Activated gamma-delta T cell treated with anti-CD3 and anti-CD28 coated beads, Interleukin-2, amount 50 U/mL, for 16 hours (primary cell): ENCODE data around the gene SAMD11.

ENCODE experiments used
- DNase-seq: peaks from one replicate; pipeline ENCODE4 v3.0.0-alpha.2; 2020; ENCODE audit warnings: low read depth

Gene SAMD11

GRCh38 chr1:918353-918752, 5.4 kb upstream of the SAMD11 start:
- DNase-seq: no peak

- DNase-seq: no peak
Measured at GRCh38 chr1:918843-919242, 4.9 kb upstream of the SAMD11 start.

DNA sequence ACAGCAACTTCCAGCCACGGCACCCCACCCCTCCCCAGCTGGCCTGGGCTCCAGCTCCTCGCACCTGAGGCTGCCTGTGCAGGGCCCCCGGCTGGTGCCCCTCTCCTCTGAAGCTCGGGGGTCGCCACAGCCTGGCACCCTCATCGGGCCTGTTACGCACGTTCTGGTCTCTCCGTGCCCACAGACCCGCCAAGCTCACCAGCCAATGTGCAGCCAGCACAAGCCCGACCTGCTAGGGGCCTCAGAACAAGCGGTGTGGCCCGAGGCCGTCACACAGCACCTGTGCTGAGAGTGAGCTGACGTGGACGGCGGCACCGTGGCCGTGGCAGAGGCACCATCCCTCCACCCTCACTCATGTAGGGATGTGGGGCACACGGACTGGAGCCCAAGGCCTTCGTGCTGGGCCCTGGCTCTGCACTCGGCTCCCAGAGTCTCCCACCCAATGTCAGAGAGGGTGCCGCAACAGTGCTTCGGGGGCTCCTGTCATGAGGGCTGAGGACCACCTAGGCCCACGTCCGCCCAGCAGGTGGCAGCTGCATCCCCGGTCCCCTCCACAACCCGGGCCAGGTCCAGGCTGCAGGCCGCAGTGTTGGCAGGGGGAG, 4.4 kb upstream of the SAMD11 start:
- DNase-seq: no peak

- no peak for DNase-seq
Measured at GRCh38 chr1:920010-920409, 3.7 kb upstream of the SAMD11 start.

DNA sequence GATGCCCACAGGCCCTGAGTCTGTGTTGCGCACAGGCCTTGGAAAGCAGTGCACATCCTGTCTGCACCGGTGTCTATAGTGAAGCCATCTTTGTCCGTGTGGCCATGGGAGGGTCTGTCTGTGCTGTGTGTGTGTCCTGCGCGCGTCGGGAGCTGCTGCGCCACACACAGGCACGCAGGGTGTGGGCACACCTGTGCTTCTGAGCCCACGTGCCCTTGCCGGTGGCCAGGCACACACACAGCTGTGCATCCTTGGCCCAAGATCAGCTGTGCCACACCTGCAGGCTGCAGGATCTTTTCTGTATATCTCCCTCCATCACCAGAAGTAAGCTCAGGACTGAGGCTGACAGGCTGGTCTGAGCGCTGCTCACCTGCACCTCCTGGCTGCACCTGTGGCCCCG, 3.2 kb upstream of the SAMD11 start:
- DNase-seq: no peak

- no peak for DNase-seq
Measured at GRCh38 chr1:921011-921837, 2.5 kb upstream of the SAMD11 start.

- no peak for DNase-seq
Measured at GRCh38 chr1:923991-924655, 400 bp downstream of the SAMD11 start.

GRCh38 chr1:924656-925560, 1.2 kb downstream of the SAMD11 start:
- no peak for DNase-seq

- no peak for DNase-seq
Measured at GRCh38 chr1:925561-926421, 2.1 kb downstream of the SAMD11 start.

DNA sequence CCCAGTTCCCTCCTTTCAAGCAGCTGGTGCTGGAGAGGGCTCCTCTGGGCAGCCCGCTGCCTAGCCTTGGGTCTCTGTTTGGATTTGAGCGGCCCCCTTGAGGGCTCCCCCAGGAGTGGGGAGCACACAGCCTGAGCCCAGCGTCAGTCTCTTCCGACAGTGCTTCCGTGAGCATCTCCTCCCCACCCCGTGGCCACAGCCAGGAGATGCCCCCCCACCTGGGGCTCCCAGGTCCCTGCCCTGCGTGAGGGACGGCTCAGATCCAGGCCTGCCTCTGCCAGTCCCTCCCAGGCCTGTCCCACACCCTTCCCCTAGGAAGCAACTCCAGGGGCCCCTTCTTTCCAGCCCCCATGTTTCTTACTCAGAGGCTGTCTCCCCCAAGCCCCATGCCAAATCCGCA, 3.5 kb downstream of the SAMD11 start:
- DNase-seq: no peak

DNA sequence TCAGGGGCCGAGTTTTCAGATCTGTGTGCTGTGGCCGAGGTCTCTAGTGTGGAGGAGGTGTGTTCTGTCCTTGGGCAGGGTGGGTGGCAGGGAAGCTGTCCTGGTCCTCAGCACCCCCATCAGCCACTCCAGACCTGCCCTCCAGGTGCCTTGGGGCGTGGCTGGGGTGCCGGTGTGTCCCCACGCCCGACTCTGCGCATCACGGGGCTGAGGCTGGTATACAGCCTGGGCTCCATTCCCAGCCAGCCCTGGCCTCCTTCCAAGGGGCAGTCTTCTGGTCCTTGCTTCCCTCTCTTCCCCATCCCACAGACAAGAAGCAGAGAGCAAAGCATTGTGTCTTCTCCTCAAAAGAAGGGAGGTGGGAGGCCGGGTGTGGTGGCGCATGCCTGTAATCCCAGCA, 4.0 kb downstream of the SAMD11 start:
- no peak for DNase-seq

DNA sequence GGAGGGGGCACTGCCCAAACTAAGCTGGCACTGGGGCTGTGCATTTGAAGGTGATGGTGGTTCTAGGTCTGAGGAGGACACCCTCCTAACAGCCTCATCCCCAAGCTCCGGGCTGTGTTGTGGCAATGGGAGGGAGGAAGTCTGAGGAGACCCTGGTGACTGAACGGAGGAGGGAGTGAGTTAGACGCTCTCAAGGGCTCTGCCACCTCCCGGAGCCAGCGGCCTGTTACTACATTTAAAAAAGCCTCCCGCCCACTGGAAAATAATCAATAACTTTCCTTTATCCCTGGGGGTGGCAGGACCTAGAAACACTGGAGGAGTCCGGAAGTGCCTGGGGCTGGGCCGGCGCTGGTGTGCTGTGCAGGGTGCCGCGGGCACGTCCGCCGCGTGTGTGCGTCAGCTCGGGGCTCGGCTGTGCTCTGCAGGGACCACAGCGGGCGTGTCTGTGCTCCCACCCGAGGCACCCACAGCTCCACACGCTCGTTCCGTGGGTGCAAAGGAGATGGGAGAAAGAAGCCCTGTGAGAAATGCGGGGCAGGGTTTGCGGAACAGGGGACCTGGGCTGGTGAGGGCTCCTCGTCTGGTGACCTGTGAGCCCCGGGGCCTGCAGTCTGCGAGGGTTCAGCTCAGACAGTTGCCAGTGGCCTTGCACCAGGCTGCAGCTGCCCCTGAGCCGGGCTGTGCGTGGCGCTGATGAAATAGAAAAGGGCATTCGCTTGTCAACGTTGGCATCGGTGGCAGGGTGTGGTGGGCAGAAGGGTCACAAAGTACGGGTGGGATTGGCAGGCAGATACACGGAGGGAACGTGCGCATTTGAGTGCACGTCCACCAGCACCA, 5.3 kb downstream of the SAMD11 start:
- no peak for DNase-seq

- DNase-seq: no peak
Measured at GRCh38 chr1:929712-930632, 6.2 kb downstream of the SAMD11 start.

DNA sequence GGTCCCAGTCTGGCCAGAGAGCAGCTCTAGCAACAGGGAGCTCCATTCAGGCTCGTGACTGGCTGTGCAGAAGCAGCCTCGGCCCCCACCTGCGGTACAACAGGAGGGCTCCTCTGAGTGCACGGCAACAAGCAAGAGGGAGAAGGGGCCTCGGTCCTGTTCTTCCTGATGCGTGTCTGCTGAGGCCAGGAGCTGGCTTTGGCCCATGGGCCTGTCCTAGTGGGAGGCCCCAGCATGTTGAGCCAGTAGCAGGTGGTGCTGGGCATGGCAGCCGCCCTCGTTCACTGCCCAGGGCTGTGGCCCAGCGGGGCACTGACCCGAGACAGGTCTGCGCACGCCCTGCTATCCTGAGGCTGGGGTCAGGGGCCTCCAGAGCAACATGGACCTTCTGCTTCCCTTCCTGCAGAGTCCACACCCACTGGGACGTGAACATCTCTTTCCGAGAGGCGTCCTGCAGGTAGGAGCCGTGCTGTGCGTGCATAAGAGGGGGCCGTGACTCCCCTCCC, 7.0 kb downstream of the SAMD11 start:
- no peak for DNase-seq

DNA sequence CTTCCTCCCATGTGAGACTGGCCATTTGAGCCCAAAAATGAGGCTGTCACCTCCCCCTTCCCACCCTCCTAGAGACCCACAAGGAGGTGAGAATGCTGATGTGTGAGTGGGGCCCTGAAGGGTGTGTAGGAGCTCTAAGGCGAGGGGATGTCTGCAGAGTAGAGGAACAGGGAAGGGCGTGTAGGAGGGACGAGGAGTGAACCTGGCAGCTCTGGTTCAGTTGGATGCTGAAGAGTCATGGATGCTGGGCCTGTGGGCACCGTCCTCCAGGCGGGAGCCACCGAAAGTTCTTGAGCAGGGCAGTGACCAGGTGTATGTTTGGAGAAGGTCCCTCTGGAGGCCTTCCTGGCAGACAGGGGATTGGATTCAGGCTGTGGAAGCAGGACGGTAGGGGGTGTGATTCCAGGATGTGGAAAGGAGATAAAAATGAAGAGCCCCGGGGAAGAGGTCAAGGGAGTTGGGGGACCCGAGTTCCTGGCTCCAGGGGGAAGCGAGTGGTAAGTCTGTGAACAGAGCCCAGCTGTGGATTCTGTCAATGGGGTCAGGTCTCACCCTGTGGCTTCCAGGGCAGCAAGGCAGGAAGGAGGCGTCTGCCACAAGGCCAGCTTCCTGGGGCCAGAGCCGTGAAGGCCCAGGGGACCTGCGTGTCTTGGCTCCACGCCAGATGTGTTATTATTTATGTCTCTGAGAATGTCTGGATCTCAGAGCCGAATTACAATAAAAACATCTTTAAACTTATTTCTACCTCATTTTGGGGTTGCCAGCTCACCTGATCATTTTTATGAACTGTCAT, 7.9 kb downstream of the SAMD11 start:
- DNase-seq: no peak

- no peak for DNase-seq
Measured at GRCh38 chr1:932173-932510, 8.4 kb downstream of the SAMD11 start.

- DNase-seq: no peak
Measured at GRCh38 chr1:932776-933602, 9.3 kb downstream of the SAMD11 start.

DNA sequence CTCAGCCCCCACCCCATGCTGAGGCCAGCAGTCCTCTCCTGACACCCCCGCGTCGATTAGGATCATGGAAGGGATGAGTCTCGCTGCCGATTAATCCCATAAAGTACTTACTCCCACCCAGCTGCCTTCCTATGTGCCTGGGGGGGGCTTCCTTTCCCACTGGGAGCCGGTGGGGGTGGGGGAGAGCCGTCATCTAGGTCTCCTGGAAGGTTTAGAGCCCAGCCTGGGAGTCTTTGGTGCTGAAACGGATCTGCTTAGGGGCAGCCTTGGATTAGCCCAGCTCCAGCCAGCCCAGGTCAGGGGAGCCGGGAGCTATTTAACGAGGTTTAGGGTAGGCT, 9.8 kb downstream of the SAMD11 start:
- no peak for DNase-seq
